Lung (tissue), 16 donors: ENCODE measurements around the gene NIPSNAP2. TPM values are rescaled to one million over a fixed set of nuclear protein-coding genes. Genes with fewer than 3 reads are reported as not detected.

Experiments used
- ATAC-seq: fragments of 200-7000 bp; cut with Tn5 transposase; one replicate; pipeline ENCODE4 v1.9.1; 2020; ENCODE audit warnings: moderate number of reproducible peaks; ENCODE audit not compliant: insufficient read depth, low FRiP score
- DNase-seq, 3 donors: peaks; one replicate each; pipeline ENCODE4 v3.0.0-alpha.2; 2013 to 2017
- H3K27ac ChIP-seq, 2 donors: one replicate each; pipeline ENCODE4 v1.5.1; 2013; ENCODE audit warnings: mild to moderate bottlenecking in 2 of 2, moderate library complexity in 2 of 2, control low read depth in 1 of 2, inconsistent platforms in 1 of 2, low read depth in 1 of 2, low read length in 1 of 2
- H3K27me3 ChIP-seq, 3 donors: one replicate each; pipeline ENCODE4 v1.5.1; 2013; ENCODE audit warnings: low read length in 2 of 3; ENCODE audit not compliant: control insufficient read depth in 3 of 3, insufficient read depth in 3 of 3
- H3K36me3 ChIP-seq, 4 donors: one replicate each; pipeline ENCODE4 v1.5.1; 2013; ENCODE audit warnings: low read length in 4 of 4, mild to moderate bottlenecking in 1 of 4, moderate library complexity in 1 of 4; ENCODE audit not compliant: control insufficient read depth in 4 of 4, insufficient read depth in 4 of 4
- H3K4me1 ChIP-seq, 5 donors: one replicate each; pipeline ENCODE4 v1.5.1; 2013; ENCODE audit warnings: low read length in 5 of 5, mild to moderate bottlenecking in 2 of 5, moderate library complexity in 1 of 5; ENCODE audit not compliant: control insufficient read depth in 5 of 5, insufficient read depth in 5 of 5
- H3K4me3 ChIP-seq: one replicate; pipeline ENCODE4 v1.5.1; 2013; ENCODE audit warnings: mild to moderate bottlenecking, control low read depth, moderate library complexity
- H3K9ac ChIP-seq, 2 donors: one replicate each; pipeline ENCODE4 v1.5.1; 2013; ENCODE audit warnings: low read length in 2 of 2, control low read depth in 1 of 2; ENCODE audit not compliant: insufficient read depth in 1 of 2
- H3K9me3 ChIP-seq, 4 donors: one replicate each; pipeline ENCODE4 v1.5.1; 2013; ENCODE audit warnings: low read length in 3 of 4, mild to moderate bottlenecking in 1 of 4, moderate library complexity in 1 of 4; ENCODE audit not compliant: control insufficient read depth in 4 of 4, insufficient read depth in 3 of 4
- WGBS, 2 donors: extraction: QIAGEN DNeasy Blood & Tissue Kit; methylation state at CpG; one replicate each; pipeline ENCODE4 v1.1.7; 2013; 5-methylcytosine and 5-hydroxymethylcytosine counted together
- long read RNA-seq, 5 donors: transcript quantifications; one replicate each; lab custom pipeline, GENCODE V29; 2026
- polyA plus RNA-seq, 2 donors: library from polyadenylated mRNA; stranded (reverse); fragments of 200-250 nt; gene quantifications; one replicate each; pipeline ENCODE4 v1.2.1, GENCODE V29; 2013
- total RNA-seq, 2 donors: library from RNA; depleted of rRNA in 1 of 2; stranded (reverse); fragments of >200 nt in 1 of 2; gene quantifications; one replicate each; pipeline ENCODE4 v1.2.1, GENCODE V29; 2014 to 2021
- TF ChIP-seq, protein P1 (sequence below): IDR thresholded peaks from 2 replicates; pipeline ENCODE4 v1.5.1; 2012; ENCODE audit warnings: mild to moderate bottlenecking; ENCODE audit errors: control extremely low read depth, extremely low read depth
- donor health status: control.
- donor health status: control.
- donor health status: Bipolar disorder and iron deficiency.
- donor health status: healthy.
- donor health status: DM: yes; HTN: yes; CAD: no.

NIPSNAP2 gene
- 10 to 100 TPM; 60.1 to 65.2 TPM for total RNA-seq
- polyA plus RNA-seq, result 10 to 100 TPM; 37.2 to 42.1 TPM
- long read RNA-seq, donor 1, full-length matches to known transcripts, result 36 of 50 reads
- long read RNA-seq, donor 1, partial matches to known transcripts, result 14 of 50 reads
- long read RNA-seq, donor 1, other reads (novel, unspliced or antisense), result 0 of 50 reads
- long read RNA-seq, donor 2, transcript NIPSNAP2-201 (10 exons, 1,999 nt), result major isoform, 5 of 34 reads
- long read RNA-seq, donor 2, partial matches to known transcripts, result 27 of 34 reads
- long read RNA-seq, donor 2, other reads (novel, unspliced or antisense), result 0 of 34 reads
- long read RNA-seq, donor 3, full-length matches to known transcripts, result 21 of 702 reads
- long read RNA-seq, donor 3, partial matches to known transcripts, result 383 of 702 reads
- long read RNA-seq, donor 3, other reads (novel, unspliced or antisense), result 298 of 702 reads
- long read RNA-seq, donor 4, transcript NIPSNAP2-201 (10 exons, 1,999 nt), result major isoform, 15 of 23 reads
- long read RNA-seq, donor 4, partial matches to known transcripts, result 6 of 23 reads
- long read RNA-seq, donor 4, other reads (novel, unspliced or antisense), result 0 of 23 reads
- long read RNA-seq, donor 5, transcript NIPSNAP2-201 (10 exons, 1,999 nt), result major isoform, 36 of 47 reads
- long read RNA-seq, donor 5, partial matches to known transcripts, result 7 of 47 reads
- long read RNA-seq, donor 5, other reads (novel, unspliced or antisense), result 0 of 47 reads

DNA sequence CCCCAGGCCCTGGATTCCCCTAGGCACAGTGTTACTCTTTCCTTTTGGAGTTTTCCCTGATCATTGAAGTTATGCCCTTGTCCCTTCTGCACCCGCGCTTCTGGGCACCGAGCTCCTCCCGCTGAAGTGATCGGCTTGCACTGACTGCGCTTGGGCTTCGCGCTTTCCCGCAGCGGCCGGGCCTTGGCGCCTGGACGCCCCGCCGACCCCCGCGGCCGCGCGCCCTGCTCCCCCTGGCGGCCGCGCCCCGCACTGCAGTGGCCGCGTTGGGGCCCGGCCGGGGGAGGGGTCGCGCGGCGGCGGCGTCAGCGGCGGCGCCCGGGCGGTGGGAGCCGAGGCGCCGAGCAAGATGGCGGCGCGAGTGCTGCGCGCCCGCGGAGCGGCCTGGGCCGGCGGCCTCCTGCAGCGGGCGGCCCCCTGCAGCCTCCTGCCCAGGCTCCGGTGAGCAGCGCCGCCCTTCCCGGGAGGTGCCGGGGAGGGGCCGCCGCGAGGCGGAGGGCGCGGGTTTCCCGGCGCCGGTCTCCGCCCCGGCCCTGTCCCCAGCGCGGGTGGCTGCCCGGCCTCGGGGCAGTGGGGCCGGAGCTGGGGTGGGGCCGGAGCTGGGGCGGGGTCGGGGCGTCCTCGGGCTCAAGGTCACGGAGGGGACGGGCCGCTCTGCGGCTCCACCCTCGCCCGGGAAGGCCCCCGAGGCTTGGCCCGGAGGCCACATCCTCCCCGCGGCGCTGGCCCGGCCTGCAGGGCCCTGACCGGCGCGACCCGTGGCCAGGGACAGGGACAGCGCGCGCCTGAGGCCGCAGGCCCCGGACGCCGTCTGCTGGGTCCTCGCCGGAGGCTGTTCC lies at the start of gene NIPSNAP2:
Gene NIPSNAP2, plus strand, starts transcription at position 325 of the 839 bp plus-strand sequence. Its CDS starts 25 bp downstream, at position 350.
- H3K4me3 ChIP-seq, result peak within 1 kb of the TSS; percentile 74
- peak within 1 kb of the TSS; percentile 88 to 98 for H3K27ac ChIP-seq
- H3K27me3 ChIP-seq, result no peaks in the 10 kb centered on the region
- peaks cover 0 to 10% (median 5%) of the 10 kb centered on the region in 4 donors for H3K36me3 ChIP-seq
- H3K9ac ChIP-seq, result peak within 1 kb of the TSS; percentile 67 to 68
- H3K4me1 ChIP-seq, result peaks cover 4 to 7% (median 6%) of the 10 kb centered on the region in 5 donors
- no peaks in the 10 kb centered on the region for H3K9me3 ChIP-seq
- 1% methylated on average over 55 to 105 of the region's 105 CpGs for WGBS, 2 donors
- DNase-seq, result peak; percentile 72 to 76 (median 75)
- peak; percentile 95 for ATAC-seq
- TF ChIP-seq, protein P1, sequence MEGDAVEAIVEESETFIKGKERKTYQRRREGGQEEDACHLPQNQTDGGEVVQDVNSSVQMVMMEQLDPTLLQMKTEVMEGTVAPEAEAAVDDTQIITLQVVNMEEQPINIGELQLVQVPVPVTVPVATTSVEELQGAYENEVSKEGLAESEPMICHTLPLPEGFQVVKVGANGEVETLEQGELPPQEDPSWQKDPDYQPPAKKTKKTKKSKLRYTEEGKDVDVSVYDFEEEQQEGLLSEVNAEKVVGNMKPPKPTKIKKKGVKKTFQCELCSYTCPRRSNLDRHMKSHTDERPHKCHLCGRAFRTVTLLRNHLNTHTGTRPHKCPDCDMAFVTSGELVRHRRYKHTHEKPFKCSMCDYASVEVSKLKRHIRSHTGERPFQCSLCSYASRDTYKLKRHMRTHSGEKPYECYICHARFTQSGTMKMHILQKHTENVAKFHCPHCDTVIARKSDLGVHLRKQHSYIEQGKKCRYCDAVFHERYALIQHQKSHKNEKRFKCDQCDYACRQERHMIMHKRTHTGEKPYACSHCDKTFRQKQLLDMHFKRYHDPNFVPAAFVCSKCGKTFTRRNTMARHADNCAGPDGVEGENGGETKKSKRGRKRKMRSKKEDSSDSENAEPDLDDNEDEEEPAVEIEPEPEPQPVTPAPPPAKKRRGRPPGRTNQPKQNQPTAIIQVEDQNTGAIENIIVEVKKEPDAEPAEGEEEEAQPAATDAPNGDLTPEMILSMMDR, result peak; percentile 28

DNA sequence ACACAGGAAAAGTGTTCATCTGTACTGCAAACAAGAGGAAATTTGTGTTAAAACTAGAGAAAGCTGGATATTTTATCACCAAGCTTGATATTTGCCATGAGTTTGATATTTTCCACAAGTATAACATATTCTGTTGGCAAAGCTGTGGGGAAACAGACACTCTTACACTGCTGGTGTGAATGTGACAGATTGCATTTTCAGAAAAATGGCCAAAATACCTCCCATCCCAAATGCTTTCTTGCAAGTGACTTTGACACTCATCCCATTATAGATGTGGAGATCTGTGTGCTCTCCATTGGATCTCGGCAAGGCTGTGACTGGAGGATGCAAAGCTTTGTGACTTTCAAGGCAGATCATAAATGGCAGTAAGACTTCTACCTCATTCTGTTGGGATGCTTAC lies 46.6 kb upstream of the NIPSNAP2 start:
- no peaks in the 10 kb centered on the region for H3K27me3 ChIP-seq
- WGBS, 2 donors, result 96 to 100% methylated on average over 1 of the region's 1 CpG
- H3K4me3 ChIP-seq, result no peak overlapping the region
- no peak for DNase-seq
- H3K27ac ChIP-seq, result no peak overlapping the region
- H3K4me1 ChIP-seq, result no peaks in the 10 kb centered on the region
- TF ChIP-seq, protein P1, result no peak
- no peak for ATAC-seq
- H3K9ac ChIP-seq, result no peak overlapping the region
- H3K9me3 ChIP-seq, result peaks cover 0 to 6% (median 0%) of the 10 kb centered on the region in 4 donors
- peaks cover 6 to 26% (median 14%) of the 10 kb centered on the region in 4 donors for H3K36me3 ChIP-seq

DNA sequence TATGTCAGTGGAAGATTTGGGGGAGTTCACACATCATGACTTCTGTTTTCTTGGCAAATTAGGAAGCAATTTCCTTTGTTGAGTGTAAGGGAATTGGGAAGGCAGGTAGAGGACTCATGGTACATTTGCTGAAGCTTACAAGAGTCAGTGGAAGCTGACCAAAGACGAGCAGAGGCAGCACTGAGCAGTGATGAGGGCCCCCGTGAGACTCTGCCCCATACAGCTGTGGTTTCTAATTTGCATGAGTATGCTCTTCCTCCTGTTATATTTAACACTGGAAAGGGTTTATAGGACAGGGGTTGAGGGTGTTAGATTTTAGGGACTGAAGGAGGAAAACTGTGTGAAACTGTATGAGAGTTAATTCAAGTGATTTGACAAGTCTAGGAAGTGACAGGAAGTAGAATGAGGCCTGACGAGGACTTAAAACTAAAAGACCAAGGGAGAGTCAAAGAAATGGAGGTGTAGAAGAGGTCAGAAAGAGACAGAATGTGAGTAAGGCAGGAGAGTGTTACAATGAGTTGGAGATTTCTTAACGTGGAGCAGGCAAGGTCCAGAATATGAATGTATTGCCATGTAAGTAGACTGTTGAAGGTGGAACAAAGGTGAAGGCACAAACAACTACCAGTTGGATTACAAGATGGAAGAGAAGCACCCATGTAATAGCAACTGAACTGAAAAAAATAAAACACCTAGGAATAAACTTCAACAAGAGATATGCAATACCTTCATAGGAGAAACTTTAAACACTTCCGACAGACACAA lies 36.2 kb upstream of the NIPSNAP2 start:
- peaks cover 0 to 2% (median 0%) of the 10 kb centered on the region in 4 donors for H3K9me3 ChIP-seq
- TF ChIP-seq, protein P1, result no peak
- H3K9ac ChIP-seq, result no peak overlapping the region
- peaks cover 6 to 17% (median 14%) of the 10 kb centered on the region in 4 donors for H3K36me3 ChIP-seq
- no peak for ATAC-seq
- H3K27me3 ChIP-seq, result no peaks in the 10 kb centered on the region
- no peaks in the 10 kb centered on the region for H3K4me1 ChIP-seq
- no peak for DNase-seq
- WGBS, 2 donors, result 92 to 93% methylated on average over 5 of the region's 5 CpGs
- no peak overlapping the region for H3K27ac ChIP-seq
- H3K4me3 ChIP-seq, result no peak overlapping the region
